ENCODE data around the gene SMIM23.
A peak's percentile ranks its signal among the peaks of the same experiment; 100 is the strongest.

SMIM23 gene

GRCh38 chr5:171755354-171755821, 30.2 kb upstream of the SMIM23 start:
- TF ChIP-seq CTCF (IDR thresholded peaks at IDR 0.05; ENCODE audit: insufficient read depth, low read length) (no peak), REST (IDR thresholded peaks at IDR 0.05; ENCODE audit: insufficient replicate concordance, low read depth) (no peak), GABPA (IDR thresholded peaks at IDR 0.05; ENCODE audit: low read depth) (no peak), SPI1 (IDR thresholded peaks at IDR 0.05; ENCODE audit: borderline replicate concordance, low read depth) (no peak), POLR2AphosphoS5 (IDR thresholded peaks at IDR 0.05; ENCODE audit: low read depth) (no peak)
- Histone ChIP-seq H3K27ac (replicated peaks) (no peak overlapping the region), H3K4me3 (replicated peaks; ENCODE audit: insufficient read depth, low read length) (no peak overlapping the region), H3K27me3 (ENCODE audit: insufficient read depth, poor library complexity, severe bottlenecking) (no peaks in the 10 kb centered on the region)
- no peak for DNase-seq (ENCODE audit: low read depth in 1 of 2, low spot score in 1 of 2)

DNA sequence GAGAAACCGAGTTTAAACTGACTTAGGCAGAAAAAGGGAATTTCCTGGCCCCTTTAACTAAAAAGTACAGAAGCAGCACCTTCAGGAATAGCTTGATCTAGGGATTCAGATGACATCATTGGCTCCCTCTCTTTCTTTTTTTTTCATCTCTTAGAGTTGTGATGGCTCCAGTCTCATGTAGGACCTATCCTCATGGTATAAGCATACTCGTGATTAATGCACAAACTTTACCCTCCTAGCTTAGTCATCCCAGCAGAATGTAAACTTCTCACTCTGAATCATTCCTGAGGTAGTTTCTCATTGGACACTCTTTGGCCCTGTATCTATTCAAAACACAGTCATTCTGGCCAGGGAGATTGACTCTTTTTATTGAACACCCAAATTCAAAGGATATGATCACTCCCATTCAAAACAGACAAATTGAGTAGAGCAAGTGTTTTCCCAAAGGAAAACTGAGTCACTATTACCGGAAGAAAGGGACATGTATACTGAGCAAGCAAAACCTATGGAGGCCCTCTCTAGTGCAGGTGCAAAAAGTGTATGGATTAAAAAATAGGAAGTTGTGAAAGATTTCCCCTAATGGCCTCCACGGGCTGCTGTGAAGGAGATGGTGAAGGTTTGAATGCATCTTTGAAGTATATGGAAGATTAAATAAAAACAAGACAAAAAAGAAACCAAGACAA, 27.6 kb upstream of the SMIM23 start:
- H3K4me3 ChIP-seq (replicated peaks; ENCODE audit: insufficient read depth, low read length): no peak overlapping the region
- TF ChIP-seq SPI1 (IDR thresholded peaks at IDR 0.05; ENCODE audit: borderline replicate concordance, low read depth) (no peak), REST (IDR thresholded peaks at IDR 0.05; ENCODE audit: insufficient replicate concordance, low read depth) (no peak)
- no peaks in the 10 kb centered on the region for H3K27me3 ChIP-seq (ENCODE audit: insufficient read depth, poor library complexity, severe bottlenecking)
- no peak overlapping the region for H3K27ac ChIP-seq (replicated peaks)
- DNase-seq (ENCODE audit: low read depth in 1 of 2, low spot score in 1 of 2): peak in 1 of 2 experiments; percentile 6

DNA sequence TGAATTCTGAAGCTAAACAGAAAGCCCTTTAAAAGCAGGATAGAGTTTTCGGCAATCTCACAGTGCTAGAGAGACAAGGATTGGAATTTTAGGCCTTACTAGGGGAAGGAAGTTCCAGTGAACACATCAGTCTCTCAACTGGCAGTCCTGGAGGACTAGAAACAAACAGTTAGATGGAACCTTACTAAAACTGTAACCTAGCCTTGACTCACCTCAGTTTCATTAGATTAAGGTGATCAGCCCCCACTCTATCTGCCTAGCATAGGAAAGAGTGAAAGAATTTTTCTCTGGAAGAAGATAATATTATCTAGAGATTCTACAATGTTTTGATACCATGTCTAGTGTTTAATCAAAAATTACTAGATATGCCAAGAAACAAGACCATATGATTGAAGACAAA, 25.8 kb upstream of the SMIM23 start:
- no peak overlapping the region for H3K27ac ChIP-seq (replicated peaks)
- no peak for DNase-seq (ENCODE audit: low read depth in 1 of 2, low spot score in 1 of 2)
- TF ChIP-seq CTCF (IDR thresholded peaks at IDR 0.05; ENCODE audit: insufficient read depth, low read length): no peak
- no peak for TF ChIP-seq REST (IDR thresholded peaks at IDR 0.05; ENCODE audit: insufficient replicate concordance, low read depth)
- no peaks in the 10 kb centered on the region for H3K27me3 ChIP-seq (ENCODE audit: insufficient read depth, poor library complexity, severe bottlenecking)
- H3K4me3 ChIP-seq (replicated peaks; ENCODE audit: insufficient read depth, low read length): no peak overlapping the region

Measured in HL-60 (cell line).